ENCODE results near the gene KCTD16.

- TF ChIP-seq, protein P1, sequence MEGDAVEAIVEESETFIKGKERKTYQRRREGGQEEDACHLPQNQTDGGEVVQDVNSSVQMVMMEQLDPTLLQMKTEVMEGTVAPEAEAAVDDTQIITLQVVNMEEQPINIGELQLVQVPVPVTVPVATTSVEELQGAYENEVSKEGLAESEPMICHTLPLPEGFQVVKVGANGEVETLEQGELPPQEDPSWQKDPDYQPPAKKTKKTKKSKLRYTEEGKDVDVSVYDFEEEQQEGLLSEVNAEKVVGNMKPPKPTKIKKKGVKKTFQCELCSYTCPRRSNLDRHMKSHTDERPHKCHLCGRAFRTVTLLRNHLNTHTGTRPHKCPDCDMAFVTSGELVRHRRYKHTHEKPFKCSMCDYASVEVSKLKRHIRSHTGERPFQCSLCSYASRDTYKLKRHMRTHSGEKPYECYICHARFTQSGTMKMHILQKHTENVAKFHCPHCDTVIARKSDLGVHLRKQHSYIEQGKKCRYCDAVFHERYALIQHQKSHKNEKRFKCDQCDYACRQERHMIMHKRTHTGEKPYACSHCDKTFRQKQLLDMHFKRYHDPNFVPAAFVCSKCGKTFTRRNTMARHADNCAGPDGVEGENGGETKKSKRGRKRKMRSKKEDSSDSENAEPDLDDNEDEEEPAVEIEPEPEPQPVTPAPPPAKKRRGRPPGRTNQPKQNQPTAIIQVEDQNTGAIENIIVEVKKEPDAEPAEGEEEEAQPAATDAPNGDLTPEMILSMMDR (IDR thresholded peaks at IDR 0.05), result no peak
- no peak for TF ChIP-seq POLR2A (IDR thresholded peaks at IDR 0.05)
Observed at GRCh38 chr5:144422018-144422727, 251.5 kb downstream of the KCTD16 start.

All from uterus (tissue), 2 donors.